CD4-positive, CD25-positive, alpha-beta regulatory T cell (primary cell): ENCODE results near the gene TAS2R31. TPM values are rescaled to one million over a fixed set of nuclear protein-coding genes. Genes with fewer than 3 reads are reported as not detected.
"Not testable (repeated sequence)": the region's sequence is repeated elsewhere in the genome, so short reads cannot be mapped to it uniquely, and the experiment has no call there.

Experiments
- ATAC-seq, 2 donors: fragments of 150-1000 bp; cut with Tn5 transposase; one replicate each; pipeline ENCODE4 v1.10.0; 2021; ENCODE audit warnings: low read depth in 2 of 2, moderate number of reproducible peaks in 2 of 2, moderate library complexity in 1 of 2
- DNase-seq, 3 donors: peaks; one replicate each; pipeline versions ENCODE4 v3.0.0 to v3.0.0-alpha.2; 2012 to 2022; ENCODE audit warnings: mixed read lengths in 1 of 3
- H3K27ac ChIP-seq: one replicate; pipeline ENCODE4 v1.7.0; 2013; ENCODE audit warnings: mild to moderate bottlenecking, low read length; ENCODE audit not compliant: insufficient read depth, poor library complexity, severe bottlenecking
- H3K27me3 ChIP-seq: one replicate; pipeline ENCODE4 v1.7.0; 2013; ENCODE audit warnings: low read length; ENCODE audit not compliant: control insufficient read depth, insufficient read depth
- H3K36me3 ChIP-seq: one replicate; pipeline ENCODE4 v1.7.0; 2013; ENCODE audit warnings: mild to moderate bottlenecking, low read length, moderate library complexity; ENCODE audit not compliant: control insufficient read depth, insufficient read depth
- H3K4me1 ChIP-seq: 2 replicates; pipeline ENCODE4 v1.7.0; 2013; ENCODE audit warnings: mild to moderate bottlenecking, low read length; ENCODE audit not compliant: insufficient read depth, control insufficient read depth, poor library complexity, severe bottlenecking
- H3K4me3 ChIP-seq: one replicate; pipeline ENCODE4 v1.7.0; 2013; ENCODE audit warnings: low read depth, mild to moderate bottlenecking, low read length, moderate library complexity
- H3K9me3 ChIP-seq, 2 experiments: 1 replicate in 1 of 2; 2 replicates in 1 of 2; pipeline ENCODE4 v1.7.0; 2013; ENCODE audit warnings: low read length in 2 of 2, mild to moderate bottlenecking in 1 of 2, moderate library complexity in 1 of 2; ENCODE audit not compliant: control insufficient read depth in 2 of 2
- H3K27ac Mint-ChIP-seq, 3 donors: one replicate each; pipeline ENCODE4 v1.8.0; 2020 to 2022; ENCODE audit warnings: mild to moderate bottlenecking in 3 of 3, mixed read lengths in 3 of 3, moderate library complexity in 2 of 3
- H3K27me3 Mint-ChIP-seq: one replicate; pipeline ENCODE4 v1.8.0; 2022; ENCODE audit warnings: mild to moderate bottlenecking, mixed read lengths
- H3K36me3 Mint-ChIP-seq: one replicate; pipeline ENCODE4 v1.8.0; 2020; ENCODE audit warnings: mixed read lengths
- H3K4me1 Mint-ChIP-seq, 4 donors: one replicate each; pipeline ENCODE4 v1.8.0; 2020 to 2022; ENCODE audit warnings: mixed read lengths in 4 of 4, mild to moderate bottlenecking in 1 of 4
- H3K4me3 Mint-ChIP-seq, 4 donors: one replicate each; pipeline ENCODE4 v1.8.0; 2020 to 2022; ENCODE audit warnings: mild to moderate bottlenecking in 4 of 4, mixed read lengths in 4 of 4, moderate library complexity in 3 of 4
- H3K9me3 Mint-ChIP-seq, 7 donors: one replicate each; pipeline ENCODE4 v1.8.0; 2020 to 2022; ENCODE audit warnings: mixed read lengths in 7 of 7, mild to moderate bottlenecking in 3 of 7, moderate library complexity in 2 of 7
- polyA plus RNA-seq, 4 donors: library from polyadenylated mRNA; unstranded; fragments of 300-500 nt; fragmentation: Illumina TruSeq; gene quantifications; one replicate each; pipeline ENCODE4 v1.2.3, GENCODE V29; 2021
- total RNA-seq: library from RNA; stranded (reverse); gene quantifications from one replicate; pipeline ENCODE4 v1.2.3, GENCODE V29; 2022

TAS2R31 gene
- total RNA-seq (4.2 TPM), polyA plus RNA-seq (under 1 TPM in 3 of 4 donors, not detected in 1; 0.17 to 0.58 (median 0.47) TPM)

- peaks cover 0 to 7% (median 5%) of the 10 kb centered on the region in 4 donors for H3K4me1 Mint-ChIP-seq
- no peak within 1 kb of the TSS for H3K27ac Mint-ChIP-seq
- Histone ChIP-seq H3K27ac (no peak within 1 kb of the TSS), H3K36me3 (peaks cover 10% of the 10 kb centered on the region), H3K4me1 (no peaks in the 10 kb centered on the region), H3K27me3 (no peaks in the 10 kb centered on the region), H3K4me3 (no peak within 1 kb of the TSS), H3K9me3 (no peaks in the 10 kb centered on the region)
- no peaks in the 10 kb centered on the region for H3K27me3 Mint-ChIP-seq
- DNase-seq: no peak
- peaks cover 0 to 1% (median 0%) of the 10 kb centered on the region in 7 donors for H3K9me3 Mint-ChIP-seq
- no peak within 1 kb of the TSS for H3K4me3 Mint-ChIP-seq
- H3K36me3 Mint-ChIP-seq: peaks cover 52% of the 10 kb centered on the region
- no peak for ATAC-seq
Measured at GRCh38 chr12:11031307-11031706, at the start of gene TAS2R31. TSS of gene TAS2R31 (minus strand) at chr12:11031407. CDS start at chr12:11031335, 72 bp downstream.

- Histone ChIP-seq H3K36me3 (no peaks in the 10 kb centered on the region), H3K27ac (no peak overlapping the region), H3K9me3 (peaks cover 0 to 4% of the 10 kb centered on the region in 2 experiments), H3K27me3 (no peaks in the 10 kb centered on the region), H3K4me3 (no peak overlapping the region), H3K4me1 (no peaks in the 10 kb centered on the region)
- H3K27me3 Mint-ChIP-seq: no peaks in the 10 kb centered on the region
- H3K27ac Mint-ChIP-seq: no peak overlapping the region
- no peak for ATAC-seq
- peaks cover 0 to 11% (median 0%) of the 10 kb centered on the region in 7 donors for H3K9me3 Mint-ChIP-seq
- H3K4me1 Mint-ChIP-seq: peaks cover 0 to 39% (median 16%) of the 10 kb centered on the region in 4 donors
- peaks cover 3% of the 10 kb centered on the region for H3K36me3 Mint-ChIP-seq
- no peak overlapping the region for H3K4me3 Mint-ChIP-seq
- no peak for DNase-seq
Measured at GRCh38 chr12:11078246-11078645, 47.0 kb upstream of the TAS2R31 start.

- no peak overlapping the region for H3K4me3 ChIP-seq
- H3K4me3 Mint-ChIP-seq: no peak overlapping the region
- H3K27me3 ChIP-seq: no peaks in the 10 kb centered on the region
- ATAC-seq (no peak), DNase-seq (no peak)
- no peaks in the 10 kb centered on the region for H3K9me3 ChIP-seq
- peaks cover 6% of the 10 kb centered on the region for H3K36me3 Mint-ChIP-seq
- H3K27ac ChIP-seq: no peak overlapping the region
- no peaks in the 10 kb centered on the region for H3K4me1 ChIP-seq
- peaks cover 0 to 4% (median 0%) of the 10 kb centered on the region in 7 donors for H3K9me3 Mint-ChIP-seq
- H3K27me3 Mint-ChIP-seq: no peaks in the 10 kb centered on the region
- H3K4me1 Mint-ChIP-seq: peaks cover 0 to 47% (median 18%) of the 10 kb centered on the region in 4 donors
- H3K36me3 ChIP-seq: no peaks in the 10 kb centered on the region
- H3K27ac Mint-ChIP-seq: no peak overlapping the region
Measured at GRCh38 chr12:11075642-11076041, 44.4 kb upstream of the TAS2R31 start.

DNA sequence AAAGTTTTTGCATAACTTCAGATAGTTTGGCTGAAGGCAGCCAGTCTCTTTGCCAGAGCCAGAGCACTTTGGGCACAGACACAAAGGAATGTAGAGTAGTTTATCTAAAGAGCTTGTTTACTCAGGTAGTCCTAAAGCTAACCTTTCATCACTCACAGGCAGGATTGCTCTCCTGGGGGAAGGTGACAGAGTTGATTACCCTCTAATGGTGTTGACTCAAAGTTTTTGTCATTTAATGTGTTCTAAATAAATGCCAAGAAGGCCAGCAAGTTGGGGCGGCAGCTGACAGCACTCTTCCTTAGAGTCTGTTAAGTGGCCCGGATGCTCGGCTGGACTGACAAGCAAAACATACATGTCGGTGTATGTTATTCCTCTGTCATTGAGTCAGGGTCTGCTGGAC lies 40.2 kb upstream of the TAS2R31 start:
- Mint-ChIP-seq H3K27ac (peak overlapping the region in 1 of 3 donors; percentile 20), H3K4me1 (peaks cover 0 to 36% (median 11%) of the 10 kb centered on the region in 4 donors), H3K27me3 (no peaks in the 10 kb centered on the region), H3K4me3 (no peak overlapping the region), H3K36me3 (peaks cover 11% of the 10 kb centered on the region), H3K9me3 (peaks cover 0 to 2% (median 0%) of the 10 kb centered on the region in 7 donors)
- Histone ChIP-seq H3K27me3 (no peaks in the 10 kb centered on the region), H3K4me1 (no peaks in the 10 kb centered on the region), H3K36me3 (no peaks in the 10 kb centered on the region), H3K4me3 (no peak overlapping the region), H3K27ac (no peak overlapping the region), H3K9me3 (no peaks in the 10 kb centered on the region)
- ATAC-seq (no peak), DNase-seq (no peak)

DNA sequence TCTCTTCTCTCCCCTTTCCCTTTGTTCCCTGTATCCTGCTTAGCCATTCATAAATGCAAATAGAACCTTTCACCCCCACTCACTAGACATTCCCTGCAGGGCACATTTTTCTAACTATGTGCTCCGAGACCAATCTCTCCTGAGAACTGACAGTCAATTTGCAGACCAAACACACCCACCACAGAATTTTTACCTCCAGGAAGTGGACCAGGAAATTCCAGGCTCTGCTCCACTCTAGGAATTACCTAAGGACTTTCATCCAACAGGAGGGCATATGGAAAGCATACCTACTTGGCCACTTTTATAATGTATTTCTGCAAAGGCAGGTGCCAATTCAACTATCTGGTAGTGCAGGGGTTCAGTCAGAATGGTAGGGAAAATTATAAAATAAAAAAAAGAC lies 39.8 kb upstream of the TAS2R31 start:
- no peaks in the 10 kb centered on the region for H3K27me3 ChIP-seq
- no peaks in the 10 kb centered on the region for H3K4me1 ChIP-seq
- ATAC-seq (no peak), DNase-seq (no peak)
- Mint-ChIP-seq H3K4me1 (peaks cover under 1 to 35% (median 12%) of the 10 kb centered on the region in 4 donors), H3K36me3 (peaks cover 11% of the 10 kb centered on the region), H3K9me3 (peaks cover 0 to 2% (median 0%) of the 10 kb centered on the region in 7 donors), H3K27me3 (no peaks in the 10 kb centered on the region), H3K27ac (peak overlapping the region in 1 of 3 donors; percentile 20), H3K4me3 (no peak overlapping the region)
- H3K36me3 ChIP-seq: no peaks in the 10 kb centered on the region
- no peak overlapping the region for H3K4me3 ChIP-seq
- H3K9me3 ChIP-seq: no peaks in the 10 kb centered on the region
- H3K27ac ChIP-seq: no peak overlapping the region

DNA sequence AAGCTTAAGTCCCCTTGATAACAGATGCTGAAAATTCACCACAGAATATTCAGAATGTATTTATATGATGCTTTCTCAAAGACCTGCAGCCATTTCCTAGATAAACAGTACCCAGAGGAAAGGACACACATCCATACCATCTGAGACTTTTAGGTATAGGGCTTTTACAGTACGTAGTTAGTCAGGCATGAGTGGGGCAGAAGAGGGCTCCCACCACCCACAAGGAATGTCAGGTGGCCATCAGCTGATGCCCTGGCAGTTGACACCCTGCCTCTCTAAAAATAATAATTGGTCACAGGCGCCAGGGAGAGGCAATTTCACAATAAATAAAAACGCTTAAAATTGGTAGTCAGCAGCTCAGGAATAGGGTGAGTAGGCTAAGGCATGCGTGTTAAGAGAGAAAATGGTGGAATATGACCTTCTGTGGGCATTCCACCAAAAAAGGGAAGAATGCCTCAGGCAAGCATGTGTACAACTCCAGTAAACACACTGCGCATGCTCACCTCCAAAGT lies 38.7 kb upstream of the TAS2R31 start:
- Histone ChIP-seq H3K4me1 (no peaks in the 10 kb centered on the region), H3K27me3 (no peaks in the 10 kb centered on the region), H3K4me3 (no peak overlapping the region), H3K27ac (no peak overlapping the region), H3K36me3 (no peaks in the 10 kb centered on the region), H3K9me3 (no peaks in the 10 kb centered on the region)
- Mint-ChIP-seq H3K27ac (no peak overlapping the region), H3K4me1 (peaks cover 2 to 39% (median 12%) of the 10 kb centered on the region in 4 donors), H3K9me3 (peaks cover 0 to 4% (median 0%) of the 10 kb centered on the region in 7 donors), H3K4me3 (no peak overlapping the region), H3K27me3 (no peaks in the 10 kb centered on the region), H3K36me3 (peaks cover 11% of the 10 kb centered on the region)
- DNase-seq (no peak), ATAC-seq (no peak)

GRCh38 chr12:11067514-11067913 lies 36.3 kb upstream of the TAS2R31 start:
- Histone ChIP-seq H3K9me3 (no peaks in the 10 kb centered on the region), H3K27ac (no peak overlapping the region), H3K27me3 (no peaks in the 10 kb centered on the region), H3K4me3 (no peak overlapping the region), H3K4me1 (no peaks in the 10 kb centered on the region), H3K36me3 (no peaks in the 10 kb centered on the region)
- no peak overlapping the region for H3K4me3 Mint-ChIP-seq
- H3K9me3 Mint-ChIP-seq: peaks cover 0 to 4% (median 0%) of the 10 kb centered on the region in 7 donors
- H3K27ac Mint-ChIP-seq: no peak overlapping the region
- H3K36me3 Mint-ChIP-seq: peaks cover 15% of the 10 kb centered on the region
- ATAC-seq (no peak), DNase-seq (no peak)
- H3K27me3 Mint-ChIP-seq: no peaks in the 10 kb centered on the region
- peaks cover 7 to 35% (median 19%) of the 10 kb centered on the region in 4 donors for H3K4me1 Mint-ChIP-seq

- H3K27me3 Mint-ChIP-seq, H3K27ac Mint-ChIP-seq, H3K9me3 ChIP-seq, H3K36me3 ChIP-seq, DNase-seq, H3K27ac ChIP-seq, H3K9me3 Mint-ChIP-seq, H3K4me3 Mint-ChIP-seq, ATAC-seq, H3K4me1 ChIP-seq, H3K4me3 ChIP-seq, H3K27me3 ChIP-seq: not testable (repeated sequence)
- peaks cover 15 to 37% (median 28%) of the 10 kb centered on the region in 4 donors for H3K4me1 Mint-ChIP-seq
- H3K36me3 Mint-ChIP-seq: peaks cover 15% of the 10 kb centered on the region
Measured at GRCh38 chr12:11062194-11062593, 31.0 kb upstream of the TAS2R31 start, which contains the start of gene TAS2R46. TSS of gene TAS2R46 (minus strand) at chr12:11062294. CDS start at chr12:11062294, 0 bp downstream.
